ENCODE results near the gene RHOXF2. TPM values are rescaled to one million over a fixed set of nuclear protein-coding genes. Genes with fewer than 3 reads are reported as not detected.
"Not testable (repeated sequence)": the region's sequence is repeated elsewhere in the genome, so short reads cannot be mapped to it uniquely, and the experiment has no call there.

Gene RHOXF2
- total RNA-seq, 3 donors from 2014 or later (not counting 1 experiment from before 2014, with no cell fraction given) = not detected

DNA sequence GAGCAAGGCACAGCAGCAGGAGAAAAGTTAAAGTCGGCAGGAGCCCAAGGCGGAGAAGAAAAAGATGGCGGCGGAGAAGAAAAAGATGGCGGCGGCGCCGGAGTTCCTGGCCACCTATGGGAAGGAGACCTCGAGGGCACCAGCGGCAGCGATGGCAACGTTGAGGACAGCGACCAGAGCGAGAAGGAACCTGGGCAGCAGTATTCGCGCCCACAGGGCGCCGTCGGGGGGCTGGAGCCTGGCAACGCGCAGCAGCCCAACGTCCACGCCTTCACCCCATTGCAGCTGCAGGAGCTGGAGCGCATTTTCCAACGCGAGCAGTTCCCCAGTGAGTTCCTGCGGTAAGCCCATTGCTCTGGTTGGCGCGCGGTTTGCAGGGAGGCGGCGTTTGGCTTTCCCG lies 673 bp downstream of the RHOXF2 start:
- H3K27me3 ChIP-seq (ENCODE audit: control insufficient read depth, insufficient read depth, low read length); intact Hi-C loops (cut with micrococcal nuclease); H3K27ac ChIP-seq (ENCODE audit: low read length); H3K4me1 Mint-ChIP-seq; H3K4me1 ChIP-seq (ENCODE audit: control insufficient read depth, insufficient read depth, low read length); H3K36me3 Mint-ChIP-seq; DNase-seq; H3K27ac Mint-ChIP-seq; H3K4me3 ChIP-seq (ENCODE audit: low read length); ATAC-seq; H3K36me3 ChIP-seq (ENCODE audit: control insufficient read depth, insufficient read depth, low read length); H3K4me3 Mint-ChIP-seq; H3K9me3 ChIP-seq (ENCODE audit: control insufficient read depth, insufficient read depth, low read length); H3K27me3 Mint-ChIP-seq (ENCODE audit: low read depth in 2 of 2); H3K9me3 Mint-ChIP-seq: not testable (repeated sequence)
- WGBS (ENCODE audit: insufficient coverage) = 100% methylated on average over 6 of the region's 33 CpGs

DNA sequence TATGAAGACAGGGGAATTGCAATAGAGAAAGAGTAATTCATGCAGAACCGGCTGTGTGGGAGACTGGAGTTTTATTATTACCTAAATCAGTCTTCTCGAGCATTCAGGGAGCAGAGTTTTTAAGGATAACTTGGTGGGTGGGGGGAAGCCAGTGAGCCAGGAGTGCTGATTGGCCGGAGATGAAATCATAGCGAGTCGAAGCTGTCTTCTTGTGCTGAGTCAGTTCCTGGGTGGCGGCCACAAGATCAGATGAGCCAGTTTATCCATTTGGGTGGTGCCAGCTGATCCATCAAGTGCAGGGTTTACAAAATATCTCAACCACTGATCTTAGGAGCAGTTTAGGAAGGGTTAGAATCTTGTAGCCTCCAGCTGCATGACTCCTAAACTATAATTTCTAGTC lies 34.8 kb downstream of the RHOXF2 start:
- H3K4me1 Mint-ChIP-seq; H3K36me3 ChIP-seq (ENCODE audit: control insufficient read depth, insufficient read depth, low read length); H3K9me3 Mint-ChIP-seq; H3K27me3 Mint-ChIP-seq (ENCODE audit: low read depth in 2 of 2); DNase-seq; intact Hi-C loops (cut with micrococcal nuclease); H3K36me3 Mint-ChIP-seq; H3K27ac ChIP-seq (ENCODE audit: low read length); H3K4me3 Mint-ChIP-seq; H3K27ac Mint-ChIP-seq; H3K4me3 ChIP-seq (ENCODE audit: low read length); H3K4me1 ChIP-seq (ENCODE audit: control insufficient read depth, insufficient read depth, low read length); H3K9me3 ChIP-seq (ENCODE audit: control insufficient read depth, insufficient read depth, low read length); ATAC-seq; H3K27me3 ChIP-seq (ENCODE audit: control insufficient read depth, insufficient read depth, low read length): not testable (repeated sequence)
- no CpG with 5 or more reads among the region's 6 CpGs for WGBS (ENCODE audit: insufficient coverage)

DNA sequence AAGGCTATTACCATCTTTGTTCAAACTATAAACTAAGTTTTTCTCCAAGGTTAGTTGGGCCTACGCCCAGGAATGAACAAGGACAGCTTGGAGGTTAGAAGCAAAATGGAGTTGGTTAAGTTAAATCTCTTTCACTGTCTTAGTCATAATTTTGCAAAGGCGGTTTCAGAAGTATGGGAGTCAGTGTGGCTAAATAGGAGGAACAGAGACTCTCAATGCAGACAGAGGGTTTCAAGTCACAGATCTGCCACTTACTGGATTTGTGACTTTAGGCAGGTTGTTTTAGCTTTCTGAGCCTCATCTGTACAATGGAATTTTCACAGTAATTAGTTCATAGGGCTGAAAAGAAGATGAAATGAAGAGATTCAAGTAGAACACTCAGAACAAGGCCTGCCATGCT lies 35.3 kb downstream of the RHOXF2 start:
- H3K27me3 ChIP-seq (ENCODE audit: control insufficient read depth, insufficient read depth, low read length); H3K4me1 Mint-ChIP-seq; H3K4me3 ChIP-seq (ENCODE audit: low read length); H3K36me3 ChIP-seq (ENCODE audit: control insufficient read depth, insufficient read depth, low read length); ATAC-seq; DNase-seq; H3K36me3 Mint-ChIP-seq; H3K27ac ChIP-seq (ENCODE audit: low read length); H3K9me3 ChIP-seq (ENCODE audit: control insufficient read depth, insufficient read depth, low read length); H3K27ac Mint-ChIP-seq; H3K4me1 ChIP-seq (ENCODE audit: control insufficient read depth, insufficient read depth, low read length); H3K27me3 Mint-ChIP-seq (ENCODE audit: low read depth in 2 of 2); H3K4me3 Mint-ChIP-seq; intact Hi-C loops (cut with micrococcal nuclease); H3K9me3 Mint-ChIP-seq: not testable (repeated sequence)
- no CpG with 5 or more reads among the region's 2 CpGs for WGBS (ENCODE audit: insufficient coverage)

DNA sequence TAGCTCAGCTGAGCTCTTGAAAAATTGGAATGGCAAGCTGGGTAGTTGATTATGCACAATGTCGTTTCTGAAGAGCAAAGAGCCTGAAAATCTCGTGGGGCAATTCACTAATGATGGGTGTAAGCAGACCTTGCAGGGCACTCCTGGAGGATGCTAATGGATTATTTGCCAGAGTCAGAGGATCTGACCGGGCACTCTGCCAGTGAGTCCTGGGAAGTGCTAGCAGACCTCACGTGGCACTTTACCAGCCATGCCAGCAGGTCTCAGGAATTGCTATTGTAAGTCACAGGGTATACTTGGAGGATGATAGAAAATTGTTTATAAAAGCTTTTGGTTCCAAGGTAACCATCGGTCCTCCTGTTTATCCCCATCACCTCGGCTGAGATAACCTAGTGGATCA lies 37.4 kb downstream of the RHOXF2 start:
- WGBS (ENCODE audit: insufficient coverage) = no CpG with 5 or more reads among the region's 6 CpGs
- H3K9me3 Mint-ChIP-seq; H3K4me1 Mint-ChIP-seq; H3K27me3 ChIP-seq (ENCODE audit: control insufficient read depth, insufficient read depth, low read length); H3K9me3 ChIP-seq (ENCODE audit: control insufficient read depth, insufficient read depth, low read length); H3K36me3 Mint-ChIP-seq; H3K36me3 ChIP-seq (ENCODE audit: control insufficient read depth, insufficient read depth, low read length); DNase-seq; H3K27ac Mint-ChIP-seq; intact Hi-C loops (cut with micrococcal nuclease); H3K4me3 Mint-ChIP-seq; H3K4me1 ChIP-seq (ENCODE audit: control insufficient read depth, insufficient read depth, low read length); H3K27ac ChIP-seq (ENCODE audit: low read length); H3K4me3 ChIP-seq (ENCODE audit: low read length); ATAC-seq; H3K27me3 Mint-ChIP-seq (ENCODE audit: low read depth in 2 of 2): not testable (repeated sequence)

DNA sequence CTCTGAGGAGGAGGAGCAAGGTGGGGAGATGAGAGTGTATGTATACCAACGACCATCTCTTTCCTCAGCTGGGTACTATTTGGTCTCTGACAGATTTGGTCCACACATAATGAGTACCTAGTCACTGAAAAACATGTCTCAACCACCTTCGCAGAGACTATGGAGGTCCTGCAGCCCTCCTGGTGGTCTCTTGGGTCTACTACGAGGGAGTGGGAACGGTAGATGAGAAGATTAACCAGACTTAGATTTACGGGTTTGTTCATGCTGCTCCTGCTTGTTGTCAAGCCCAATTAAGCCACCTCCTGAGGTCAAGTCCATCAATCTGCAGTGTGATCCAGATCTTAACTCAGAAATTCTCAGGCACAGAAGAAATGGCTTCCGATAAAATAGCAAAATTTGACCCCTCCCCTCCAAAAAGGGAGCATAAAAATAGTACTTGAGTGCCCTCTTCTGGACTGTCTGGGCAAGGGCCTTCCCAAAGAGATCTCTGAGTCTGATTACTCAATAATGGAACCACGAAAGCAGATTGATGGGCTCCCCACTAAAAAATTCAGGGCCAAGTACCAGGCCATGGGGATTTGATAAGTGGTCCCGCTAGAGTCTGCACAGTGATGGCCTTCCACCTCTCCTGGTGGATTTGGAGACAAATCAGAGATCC lies 38.3 kb downstream of the RHOXF2 start:
- H3K4me1 ChIP-seq (ENCODE audit: control insufficient read depth, insufficient read depth, low read length); H3K36me3 Mint-ChIP-seq; H3K9me3 Mint-ChIP-seq; H3K36me3 ChIP-seq (ENCODE audit: control insufficient read depth, insufficient read depth, low read length); intact Hi-C loops (cut with micrococcal nuclease); H3K4me3 Mint-ChIP-seq; DNase-seq; H3K4me3 ChIP-seq (ENCODE audit: low read length); H3K27me3 Mint-ChIP-seq (ENCODE audit: low read depth in 2 of 2); ATAC-seq; H3K27me3 ChIP-seq (ENCODE audit: control insufficient read depth, insufficient read depth, low read length); H3K27ac ChIP-seq (ENCODE audit: low read length); H3K4me1 Mint-ChIP-seq; H3K9me3 ChIP-seq (ENCODE audit: control insufficient read depth, insufficient read depth, low read length); H3K27ac Mint-ChIP-seq: not testable (repeated sequence)
- WGBS (ENCODE audit: insufficient coverage) = no CpG with 5 or more reads among the region's 8 CpGs

DNA sequence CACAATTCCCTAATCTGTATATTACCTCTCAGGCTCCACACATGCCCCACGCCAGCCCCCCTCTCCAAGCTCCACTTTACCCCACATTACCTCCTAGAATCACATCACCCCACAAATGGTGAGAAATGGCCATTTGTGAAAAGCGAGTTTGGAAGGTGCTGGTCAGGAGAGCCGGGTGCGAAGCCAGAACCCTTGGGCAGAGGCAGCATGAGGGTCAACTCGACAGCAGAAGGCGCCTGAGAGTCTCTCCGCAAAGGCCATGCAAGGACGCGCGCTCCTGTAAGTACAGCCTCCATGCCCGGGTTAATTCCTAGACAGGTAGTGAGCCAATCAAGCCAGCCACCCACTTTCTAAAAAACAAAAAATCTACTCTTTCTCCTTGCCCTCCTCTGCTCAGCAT lies 42.4 kb downstream of the RHOXF2 start:
- 94% methylated on average over 10 of the region's 11 CpGs for WGBS (ENCODE audit: insufficient coverage)
- no peak overlapping the region for H3K4me3 Mint-ChIP-seq

More for the DNA sequence above, 42.4 kb downstream of the RHOXF2 start:
- ATAC-seq = no peak
- no peaks in the 10 kb centered on the region for H3K27me3 Mint-ChIP-seq (ENCODE audit: low read depth in 2 of 2)
- no peak overlapping the region for H3K27ac ChIP-seq (ENCODE audit: low read length)
- H3K36me3 Mint-ChIP-seq = no peaks in the 10 kb centered on the region
- H3K4me1 ChIP-seq (ENCODE audit: control insufficient read depth, insufficient read depth, low read length) = no peaks in the 10 kb centered on the region
- H3K4me3 ChIP-seq (ENCODE audit: low read length) = no peak overlapping the region
- H3K9me3 Mint-ChIP-seq = no peaks in the 10 kb centered on the region
- no peak overlapping the region for H3K27ac Mint-ChIP-seq
- H3K27me3 ChIP-seq (ENCODE audit: control insufficient read depth, insufficient read depth, low read length) = no peaks in the 10 kb centered on the region
- H3K9me3 ChIP-seq (ENCODE audit: control insufficient read depth, insufficient read depth, low read length) = no peaks in the 10 kb centered on the region
- TF ChIP-seq, protein P1, sequence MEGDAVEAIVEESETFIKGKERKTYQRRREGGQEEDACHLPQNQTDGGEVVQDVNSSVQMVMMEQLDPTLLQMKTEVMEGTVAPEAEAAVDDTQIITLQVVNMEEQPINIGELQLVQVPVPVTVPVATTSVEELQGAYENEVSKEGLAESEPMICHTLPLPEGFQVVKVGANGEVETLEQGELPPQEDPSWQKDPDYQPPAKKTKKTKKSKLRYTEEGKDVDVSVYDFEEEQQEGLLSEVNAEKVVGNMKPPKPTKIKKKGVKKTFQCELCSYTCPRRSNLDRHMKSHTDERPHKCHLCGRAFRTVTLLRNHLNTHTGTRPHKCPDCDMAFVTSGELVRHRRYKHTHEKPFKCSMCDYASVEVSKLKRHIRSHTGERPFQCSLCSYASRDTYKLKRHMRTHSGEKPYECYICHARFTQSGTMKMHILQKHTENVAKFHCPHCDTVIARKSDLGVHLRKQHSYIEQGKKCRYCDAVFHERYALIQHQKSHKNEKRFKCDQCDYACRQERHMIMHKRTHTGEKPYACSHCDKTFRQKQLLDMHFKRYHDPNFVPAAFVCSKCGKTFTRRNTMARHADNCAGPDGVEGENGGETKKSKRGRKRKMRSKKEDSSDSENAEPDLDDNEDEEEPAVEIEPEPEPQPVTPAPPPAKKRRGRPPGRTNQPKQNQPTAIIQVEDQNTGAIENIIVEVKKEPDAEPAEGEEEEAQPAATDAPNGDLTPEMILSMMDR (IDR thresholded peaks at IDR 0.05) = no peak
- intact Hi-C loops (cut with micrococcal nuclease) = no loop called here
- H3K36me3 ChIP-seq (ENCODE audit: control insufficient read depth, insufficient read depth, low read length) = no peaks in the 10 kb centered on the region
- H3K4me1 Mint-ChIP-seq = peaks cover 0 to 8% of the 10 kb centered on the region in 2 donors
- no peak for DNase-seq

Measured in natural killer cell (primary cell).